GM21381 (cell line): ENCODE data around the gene CNTN1.

Experiments used
- ATAC-seq: cut with Tn5 transposase; IDR thresholded peaks from one replicate; pipeline ENCODE4 v1.9.1; 2021; ENCODE audit warnings: mild to moderate bottlenecking, moderate library complexity; ENCODE audit not compliant: unreplicated experiment

The CNTN1 gene

GRCh38 chr12:40957417-40957816 lies 265.2 kb downstream of the CNTN1 start:
- ATAC-seq = no peak

GRCh38 chr12:40959041-40959440 lies 266.8 kb downstream of the CNTN1 start:
- ATAC-seq = no peak

DNA sequence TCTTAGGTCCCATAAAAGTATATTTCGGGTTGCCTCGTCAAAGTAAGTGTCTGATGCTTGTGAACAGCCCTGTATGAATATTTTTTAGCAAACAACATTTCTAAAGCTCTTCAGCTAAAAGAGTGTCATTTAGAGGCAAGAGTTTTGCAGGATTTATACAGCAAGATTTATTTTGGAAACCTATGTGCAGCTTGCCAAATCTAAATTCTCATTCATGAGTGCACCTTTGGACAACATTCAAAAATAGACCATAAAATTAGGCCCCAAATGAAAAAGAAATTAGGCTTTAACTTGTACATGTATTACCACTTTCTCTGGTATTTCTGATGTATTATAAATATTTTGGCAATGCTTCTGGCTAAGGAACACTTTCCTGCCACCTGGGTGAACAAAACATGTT lies 271.5 kb downstream of the CNTN1 start:
- no peak for ATAC-seq

GRCh38 chr12:40969796-40970195 lies 277.6 kb downstream of the CNTN1 start:
- no peak for ATAC-seq

DNA sequence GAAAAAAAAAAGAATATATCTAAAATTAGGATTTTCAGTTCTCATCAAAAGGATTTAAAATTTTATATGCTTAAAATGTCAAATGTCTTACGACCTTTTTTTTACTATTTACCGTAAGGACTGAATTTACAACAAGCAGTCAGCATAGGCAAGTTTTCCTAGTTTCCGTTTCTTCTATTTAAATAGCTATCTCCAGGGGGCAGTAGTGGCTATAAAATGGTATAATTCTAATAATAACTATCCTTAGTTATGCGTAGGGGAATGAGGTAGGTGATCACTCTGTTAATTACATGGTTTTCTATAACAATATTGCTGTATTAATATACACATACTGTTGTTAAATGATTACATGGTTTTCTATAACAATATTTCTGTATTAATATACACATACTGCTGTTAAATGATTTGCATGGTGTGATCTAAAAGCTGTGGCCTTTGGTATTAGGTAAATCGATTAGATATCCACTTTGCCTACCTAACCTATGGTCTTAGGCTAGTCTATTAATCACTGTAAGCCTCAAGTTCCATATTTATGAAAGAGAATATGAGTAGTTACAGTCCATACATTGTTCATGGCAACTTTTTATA lies 278.2 kb downstream of the CNTN1 start:
- ATAC-seq = no peak

- no peak for ATAC-seq
These were observed 279.7 kb downstream of the CNTN1 start for GRCh38 chr12:40971911-40972310.

DNA sequence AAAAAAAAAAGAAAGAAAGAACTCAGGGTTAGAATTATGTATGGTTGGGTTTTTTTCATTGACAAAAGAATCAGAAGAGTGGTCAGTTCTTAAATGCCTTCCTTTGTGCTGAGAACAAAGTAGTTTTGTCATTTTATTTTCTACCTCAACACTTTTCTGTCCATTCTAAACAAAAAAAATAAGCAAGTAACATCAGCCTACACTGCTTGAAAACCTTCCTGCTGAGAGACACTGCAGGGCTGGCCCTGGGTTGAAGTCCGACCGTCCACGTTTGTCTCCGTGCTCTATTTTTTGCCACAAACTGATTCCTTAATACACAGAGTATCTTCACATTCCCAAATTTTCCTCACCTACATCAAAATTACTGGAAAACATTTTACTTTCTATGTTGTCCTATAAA lies 284.3 kb downstream of the CNTN1 start:
- no peak for ATAC-seq

DNA sequence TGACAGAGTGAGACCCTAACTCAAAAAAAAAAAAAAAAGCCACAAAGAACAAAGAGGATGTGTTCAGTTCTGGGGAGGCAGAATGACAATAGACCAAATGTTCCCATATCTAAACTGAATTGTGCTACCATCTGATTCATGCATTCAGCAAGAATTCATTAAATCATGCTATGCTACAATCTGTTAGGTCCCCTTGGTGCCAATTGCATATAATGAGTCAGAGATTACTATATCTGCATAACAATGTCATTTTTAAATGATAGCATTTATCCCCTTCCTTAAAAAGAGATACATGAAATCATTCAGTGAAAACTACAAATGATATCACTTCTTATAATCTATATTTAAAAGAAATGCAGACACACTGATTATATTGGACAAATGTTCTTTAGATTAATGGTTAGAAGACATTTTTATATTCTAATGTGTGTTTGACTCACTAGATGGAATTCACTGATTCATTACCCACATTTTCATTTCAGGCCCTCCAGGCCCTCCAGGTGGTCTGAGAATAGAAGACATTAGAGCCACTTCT lies 288.3 kb downstream of the CNTN1 start:
- ATAC-seq = no peak

DNA sequence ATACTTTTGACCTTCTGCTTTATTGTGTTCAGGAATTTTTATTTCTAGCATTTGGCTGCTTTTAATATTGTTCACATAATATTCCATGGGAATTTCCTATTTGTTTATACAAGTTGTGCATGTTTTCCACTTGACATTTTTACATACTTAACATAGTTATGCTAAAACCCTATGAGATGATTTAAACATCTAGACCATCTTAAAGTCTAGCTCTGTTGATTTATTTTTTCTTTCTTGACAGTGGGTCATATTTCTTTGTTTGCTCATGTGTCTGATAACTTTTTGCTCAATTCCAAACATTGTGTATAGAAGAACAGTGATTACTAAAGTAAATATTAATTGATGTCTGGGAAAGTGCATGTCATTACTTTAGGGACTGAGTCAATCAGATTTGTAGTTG lies 293.8 kb downstream of the CNTN1 start:
- no peak for ATAC-seq

GRCh38 chr12:40988355-40988754 lies 296.1 kb downstream of the CNTN1 start:
- no peak for ATAC-seq

- ATAC-seq = no peak
These were observed 296.6 kb downstream of the CNTN1 start for GRCh38 chr12:40988824-40989223.

DNA sequence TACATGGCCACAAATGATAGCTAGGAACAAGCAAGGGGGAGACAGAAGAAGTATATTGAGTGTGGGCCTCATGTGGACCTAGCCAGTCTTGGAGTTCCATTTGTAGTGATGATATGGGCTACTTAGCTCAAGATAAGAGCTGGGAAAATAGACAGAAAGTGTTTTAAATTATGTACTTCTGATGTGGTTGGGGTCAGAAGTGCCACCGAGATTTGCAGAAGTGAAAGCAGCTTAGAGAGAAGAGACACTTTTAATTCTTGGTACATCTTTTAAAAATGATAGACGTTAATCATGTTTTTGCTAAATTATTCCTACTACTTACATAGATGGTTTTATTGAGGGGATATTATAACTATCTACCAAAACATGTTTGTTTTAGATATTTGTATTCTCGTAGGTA lies 297.5 kb downstream of the CNTN1 start:
- ATAC-seq = no peak

GRCh38 chr12:40992158-40992557 lies 299.9 kb downstream of the CNTN1 start:
- no peak for ATAC-seq

GRCh38 chr12:40992674-40993073 lies 300.4 kb downstream of the CNTN1 start:
- ATAC-seq = no peak

DNA sequence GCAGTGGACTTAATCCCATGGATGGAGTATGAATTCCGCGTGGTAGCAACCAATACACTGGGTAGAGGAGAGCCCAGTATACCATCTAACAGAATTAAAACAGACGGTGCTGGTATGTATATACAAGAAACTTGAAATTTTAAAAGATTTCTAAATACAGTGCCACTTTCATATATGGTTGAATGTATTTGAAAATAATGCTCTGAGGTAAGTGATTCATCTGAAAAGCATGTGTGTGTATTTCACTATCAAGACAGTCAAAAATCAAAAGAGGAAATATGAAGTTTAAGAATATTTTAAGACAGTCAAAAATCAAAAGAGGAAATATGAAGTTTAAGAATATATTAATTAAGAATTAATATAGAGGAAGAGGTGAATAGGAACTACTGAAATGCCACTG lies 300.9 kb downstream of the CNTN1 start:
- ATAC-seq = no peak

DNA sequence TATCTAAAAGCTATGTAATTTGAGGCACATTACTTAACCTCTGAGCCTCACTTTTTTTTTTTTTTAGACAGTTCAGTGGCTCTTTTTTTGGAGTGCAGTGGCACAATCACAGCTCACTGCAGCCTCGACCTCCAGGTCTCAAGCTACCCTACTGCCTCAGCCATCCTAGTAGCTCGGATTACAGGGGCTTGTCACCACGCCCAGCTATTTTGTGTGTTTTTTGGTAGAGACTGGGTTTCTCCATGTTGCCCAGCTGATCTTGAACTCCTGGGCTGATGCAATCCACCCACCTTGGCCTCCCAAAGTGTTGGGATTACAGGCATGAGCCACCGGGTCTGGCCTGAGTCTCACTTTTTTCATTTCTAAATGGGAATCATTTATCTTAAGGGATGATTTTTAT lies 303.9 kb downstream of the CNTN1 start:
- no peak for ATAC-seq

GRCh38 chr12:40999210-40999609 lies 307.0 kb downstream of the CNTN1 start:
- ATAC-seq = no peak

GRCh38 chr12:41008472-41008871 lies 316.2 kb downstream of the CNTN1 start:
- no peak for ATAC-seq

GRCh38 chr12:41011939-41012338 lies 319.7 kb downstream of the CNTN1 start:
- ATAC-seq = no peak

DNA sequence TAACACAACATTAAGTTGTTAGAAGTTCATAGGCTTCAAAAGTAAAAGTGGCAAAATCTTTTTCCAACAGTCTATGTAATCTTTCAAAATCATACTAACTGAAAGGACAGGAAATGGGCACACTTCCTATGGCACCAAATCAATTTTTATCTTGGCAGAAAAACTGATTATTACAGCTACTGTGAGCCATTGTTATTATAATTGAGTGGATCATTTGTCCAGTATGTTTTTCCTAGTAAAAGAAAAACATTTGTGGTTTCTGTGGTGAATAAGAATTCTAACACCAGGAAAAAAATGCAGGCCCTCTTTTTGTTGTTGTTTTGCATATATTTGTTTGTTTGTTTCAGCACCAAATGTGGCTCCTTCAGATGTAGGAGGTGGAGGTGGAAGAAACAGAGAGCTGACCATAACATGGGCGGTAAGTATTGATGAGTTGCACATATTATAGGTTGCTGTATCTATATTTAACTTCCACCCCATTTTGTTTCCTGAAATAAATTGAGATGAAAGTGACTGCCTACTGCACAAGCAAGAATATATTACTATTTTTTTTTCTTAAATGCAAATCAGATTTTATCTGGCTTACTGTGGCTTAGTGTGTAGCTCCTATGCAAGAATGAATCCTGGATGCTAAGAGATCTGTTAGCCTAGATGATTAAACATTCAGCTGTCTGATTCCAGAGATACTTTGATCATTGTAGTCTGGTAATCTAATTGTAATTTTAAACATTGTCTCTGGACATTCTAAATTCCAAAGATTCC lies 321.8 kb downstream of the CNTN1 start:
- ATAC-seq = no peak

DNA sequence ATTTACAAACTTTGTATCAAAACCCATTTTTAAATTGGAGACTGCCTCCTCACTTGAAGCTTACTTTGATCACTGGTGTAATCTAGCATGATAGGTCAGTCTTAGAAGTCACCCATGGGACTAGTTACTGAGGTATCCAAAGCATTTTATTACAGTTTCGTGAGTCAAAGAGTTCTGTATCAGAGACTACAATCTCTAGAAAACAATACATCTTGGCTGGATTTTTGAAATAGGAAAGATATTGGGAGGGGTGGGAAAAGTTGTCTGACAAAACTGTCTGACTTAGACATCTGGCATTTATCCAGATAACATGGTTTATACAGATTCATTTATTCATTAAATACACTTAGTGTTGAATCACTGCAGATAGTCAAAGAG lies 322.4 kb downstream of the CNTN1 start:
- no peak for ATAC-seq

- ATAC-seq = no peak
These were observed 325.8 kb downstream of the CNTN1 start for GRCh38 chr12:41018010-41018409.

- no peak for ATAC-seq
These were observed 327.2 kb downstream of the CNTN1 start for GRCh38 chr12:41019461-41019860.
